GM12872 (cell line): Measurements from ENCODE around the gene CAMTA2.

ENCODE experiments used
- TF ChIP-seq, protein P1 (sequence below): IDR thresholded peaks from 3 replicates; pipeline ENCODE4 v1.5.1; 2011; ENCODE audit warnings: low read depth, mild to moderate bottlenecking, low read length, moderate library complexity; ENCODE audit not compliant: insufficient read depth

Gene CAMTA2

DNA sequence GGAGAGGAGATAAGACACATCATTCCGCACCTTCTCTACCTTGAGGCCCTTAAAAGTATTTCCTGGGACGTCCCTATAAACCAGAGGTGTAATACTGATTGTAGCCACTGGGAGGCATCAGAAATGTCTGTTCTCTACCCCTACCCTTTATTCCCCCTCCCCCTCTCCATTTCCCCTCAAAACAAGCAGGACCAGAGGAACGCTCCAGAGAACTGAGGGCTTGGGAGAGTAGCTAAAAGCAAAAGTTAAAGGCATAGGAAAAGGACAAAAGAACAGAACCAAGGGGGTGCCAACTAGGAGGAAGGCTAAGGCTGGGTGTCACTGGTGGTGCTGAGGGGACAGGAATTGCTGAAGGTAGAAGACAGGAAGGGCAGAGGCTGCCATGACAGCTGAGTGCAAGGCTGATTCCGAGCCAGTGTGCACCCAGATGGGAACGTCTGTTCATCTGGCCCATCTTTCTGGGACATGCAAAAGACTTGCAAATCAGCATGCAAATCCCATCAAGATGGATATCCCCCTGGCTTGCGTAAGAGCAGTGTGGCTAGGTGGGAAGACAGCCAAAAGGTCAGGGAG, 6.7 kb downstream of the CAMTA2 start:
- TF ChIP-seq, protein P1, sequence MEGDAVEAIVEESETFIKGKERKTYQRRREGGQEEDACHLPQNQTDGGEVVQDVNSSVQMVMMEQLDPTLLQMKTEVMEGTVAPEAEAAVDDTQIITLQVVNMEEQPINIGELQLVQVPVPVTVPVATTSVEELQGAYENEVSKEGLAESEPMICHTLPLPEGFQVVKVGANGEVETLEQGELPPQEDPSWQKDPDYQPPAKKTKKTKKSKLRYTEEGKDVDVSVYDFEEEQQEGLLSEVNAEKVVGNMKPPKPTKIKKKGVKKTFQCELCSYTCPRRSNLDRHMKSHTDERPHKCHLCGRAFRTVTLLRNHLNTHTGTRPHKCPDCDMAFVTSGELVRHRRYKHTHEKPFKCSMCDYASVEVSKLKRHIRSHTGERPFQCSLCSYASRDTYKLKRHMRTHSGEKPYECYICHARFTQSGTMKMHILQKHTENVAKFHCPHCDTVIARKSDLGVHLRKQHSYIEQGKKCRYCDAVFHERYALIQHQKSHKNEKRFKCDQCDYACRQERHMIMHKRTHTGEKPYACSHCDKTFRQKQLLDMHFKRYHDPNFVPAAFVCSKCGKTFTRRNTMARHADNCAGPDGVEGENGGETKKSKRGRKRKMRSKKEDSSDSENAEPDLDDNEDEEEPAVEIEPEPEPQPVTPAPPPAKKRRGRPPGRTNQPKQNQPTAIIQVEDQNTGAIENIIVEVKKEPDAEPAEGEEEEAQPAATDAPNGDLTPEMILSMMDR: peak; percentile 81

DNA sequence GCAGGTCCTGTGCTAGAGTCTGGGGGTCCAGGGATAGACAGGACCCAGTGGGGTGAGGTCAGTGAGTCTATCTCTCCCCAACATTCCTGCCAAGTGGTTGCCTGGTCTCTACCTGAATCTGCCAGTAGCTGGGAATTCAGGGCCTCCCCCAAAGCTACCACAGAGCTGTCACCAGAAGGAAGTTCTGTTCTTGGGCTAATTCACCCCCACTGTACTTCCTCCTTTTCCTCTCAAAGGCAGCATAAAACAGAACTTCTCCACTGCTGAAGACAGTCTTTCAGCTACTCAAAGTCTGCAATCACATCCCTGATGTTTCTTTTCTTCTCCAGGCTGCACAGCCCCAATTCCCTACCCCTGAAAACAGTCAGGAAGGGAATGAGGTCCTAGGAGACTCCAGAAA, 8.7 kb downstream of the CAMTA2 start:
- TF ChIP-seq, protein P1: no peak

GRCh38 chr17:4974115-4974670, 13.3 kb downstream of the CAMTA2 start:
- TF ChIP-seq, protein P1: no peak

DNA sequence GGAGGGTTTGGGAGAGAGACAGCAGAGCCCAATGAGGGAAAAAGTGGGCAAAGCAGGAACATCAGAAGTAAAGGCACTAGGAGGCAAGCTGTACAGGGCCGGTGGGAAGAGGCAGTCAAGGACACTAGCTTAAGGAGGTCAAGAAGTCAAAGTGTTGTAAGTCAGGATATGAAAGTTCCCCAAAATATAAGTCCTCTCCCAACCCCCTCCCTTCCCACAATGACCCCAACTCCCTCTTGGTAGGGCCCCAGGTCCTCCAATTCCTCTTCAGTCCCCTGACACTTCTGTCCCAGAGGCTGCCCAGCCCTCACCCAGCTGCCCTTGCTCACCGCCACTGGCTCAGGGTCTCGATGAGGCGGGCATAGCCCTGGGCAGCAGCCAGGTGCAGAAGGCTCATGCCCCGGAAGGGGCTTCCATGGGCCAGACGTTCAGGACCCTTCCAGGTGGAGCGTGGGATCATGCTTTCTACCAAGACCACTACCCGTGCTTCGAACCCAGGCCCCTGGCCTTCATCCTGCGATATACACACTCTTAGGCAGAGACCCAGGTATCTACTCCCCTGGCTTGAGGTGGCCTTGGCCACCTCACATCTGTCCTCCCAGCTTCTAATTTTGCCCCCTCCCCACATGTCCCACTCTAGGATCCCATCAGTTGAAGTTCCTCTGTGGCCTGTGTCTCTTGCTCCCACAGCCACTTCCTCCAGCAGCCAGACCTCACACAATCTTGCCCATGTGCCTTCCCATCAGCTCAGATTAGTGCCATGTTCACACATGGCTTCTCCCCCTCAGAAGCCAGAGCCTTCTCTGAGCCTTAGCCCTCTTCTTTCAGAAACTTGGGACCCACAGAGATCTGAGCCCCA, 14.0 kb downstream of the CAMTA2 start:
- TF ChIP-seq, protein P1: no peak

DNA sequence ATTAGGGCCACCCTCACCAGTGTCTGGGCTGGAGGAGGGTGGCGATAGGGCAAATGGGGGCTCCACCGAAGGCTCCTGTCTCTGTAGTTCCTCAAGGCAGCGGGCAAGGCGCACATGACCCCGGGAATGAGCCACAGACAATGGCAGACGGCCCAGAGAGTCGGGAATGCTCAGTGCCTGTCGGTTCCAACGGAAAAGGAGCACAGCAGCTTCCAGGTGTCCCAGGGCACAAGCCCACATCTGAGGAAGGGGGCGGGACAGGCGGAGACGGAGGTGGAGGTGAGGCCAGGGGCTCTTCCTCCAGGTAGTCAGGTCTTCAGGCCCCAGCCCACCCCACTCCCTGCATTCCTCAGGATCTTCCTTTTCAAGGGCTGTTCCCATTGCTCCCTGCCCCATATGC, 14.7 kb downstream of the CAMTA2 start:
- TF ChIP-seq, protein P1: no peak

GRCh38 chr17:4972322-4972721, 15.2 kb downstream of the CAMTA2 start:
- TF ChIP-seq, protein P1: no peak

DNA sequence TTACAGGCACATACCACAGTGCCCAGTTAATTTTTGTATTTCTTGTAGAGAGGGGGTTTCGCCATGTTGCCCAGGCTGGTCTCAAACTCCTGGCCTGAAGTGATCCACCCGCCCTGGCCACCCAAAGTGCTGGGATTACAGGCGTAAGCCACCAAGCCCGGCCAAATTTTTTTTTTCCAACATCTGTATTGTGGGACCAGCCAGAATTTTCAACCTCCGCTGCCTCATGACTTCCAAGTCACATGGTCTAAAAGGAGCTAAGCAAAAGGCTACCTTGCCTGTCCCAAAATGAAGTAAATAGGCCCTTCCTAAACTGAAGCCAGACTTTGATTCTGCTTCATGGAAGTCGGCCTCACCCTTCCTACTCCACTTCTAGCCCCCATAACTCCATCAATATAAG, 15.6 kb downstream of the CAMTA2 start:
- TF ChIP-seq, protein P1: no peak
